Measurements from ENCODE around the gene MOG. TPM values are rescaled to one million over a fixed set of nuclear protein-coding genes. Genes with fewer than 3 reads are reported as not detected.
A peak's percentile ranks its signal among the peaks of the same experiment; 100 is the strongest.

The MOG gene
- total RNA-seq, 1 experiment from 2014 or later = 0.55 TPM

- no peak for TF ChIP-seq ZNF317 (CRISPR knock-in tag; IDR thresholded peaks at IDR 0.05; ENCODE audit: borderline replicate concordance, low read depth)
- TF ChIP-seq NFATC4 (CRISPR knock-in tag; IDR thresholded peaks at IDR 0.05) = no peak
- no peak; the same call in 1 of the 2 replicates for TF ChIP-seq SP1 (CRISPR knock-in tag; conservative IDR thresholded peaks at IDR 0.05)
- TF ChIP-seq IRF1 (CRISPR knock-in tag; IDR thresholded peaks at IDR 0.05) = no peak
- TF ChIP-seq USF2 (CRISPR knock-in tag; IDR thresholded peaks at IDR 0.05) = no peak
These were observed 9.9 kb downstream of the MOG start (continued) for GRCh38 chr6:29666826-29667130.

DNA sequence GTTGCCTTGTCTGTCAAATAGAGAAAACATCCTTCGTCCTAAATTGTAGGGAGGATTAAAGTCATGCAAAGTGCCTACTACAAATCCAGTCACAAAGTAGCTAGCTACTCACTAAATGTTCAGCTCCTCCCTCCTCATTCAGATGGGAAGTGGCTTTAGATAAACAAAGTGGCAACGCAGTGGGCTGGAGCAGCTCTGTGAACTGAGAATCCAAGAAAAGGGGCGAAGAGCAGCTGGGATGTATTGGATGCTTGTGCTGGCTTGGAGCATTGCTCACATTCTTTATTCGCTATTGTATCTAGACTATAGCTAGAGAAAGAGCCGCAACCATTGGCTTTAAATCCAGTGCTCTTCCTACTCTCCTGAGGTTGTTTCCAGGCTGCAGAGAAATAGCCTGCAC, 10.3 kb downstream of the MOG start:
- ChIA-PET POLR2A (interaction anchor here (0.6 to 2.4 kb wide), 5 partner anchors 8 to 71 kb away, joined by 3 to 14 read pairs (median 6); partner anchors contain the start of gene GABBR1), CTCF (interaction anchor here (1.0 to 2.9 kb wide), 10 partner anchors 10 to 168 kb away, joined by 3 to 107 read pairs (median 18); partner anchors contain the start of genes GABBR1 and ZFP57)
- Mint-ChIP-seq H3K36me3 (no peaks in the 10 kb centered on the region), H3K4me1 (peaks cover 67% of the 10 kb centered on the region), H3K9me3 (no peaks in the 10 kb centered on the region), H3K27me3 (ENCODE audit: low read depth) (peaks cover 28% of the 10 kb centered on the region), H3K4me3 (peak overlapping the region; percentile 14), H3K27ac (peak overlapping the region; percentile 99)
- DNase-seq (ENCODE audit: low spot score) (peak; percentile 47), ATAC-seq (peak; percentile 83)
- TF ChIP-seq, protein P1, sequence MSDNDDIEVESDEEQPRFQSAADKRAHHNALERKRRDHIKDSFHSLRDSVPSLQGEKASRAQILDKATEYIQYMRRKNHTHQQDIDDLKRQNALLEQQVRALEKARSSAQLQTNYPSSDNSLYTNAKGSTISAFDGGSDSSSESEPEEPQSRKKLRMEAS (CRISPR knock-in tag; IDR thresholded peaks at IDR 0.05) = 0 out of 2 replicates have a peak, but pooled peaks have one; percentile 20
- TF ChIP-seq MYBL2 (CRISPR knock-in tag; IDR thresholded peaks at IDR 0.05) (no peak), FOXK1 (CRISPR knock-in tag; IDR thresholded peaks at IDR 0.05) (0 out of 2 replicates have a peak, but pooled peaks have one; percentile 9), ARID4B (CRISPR knock-in tag; IDR thresholded peaks at IDR 0.05; ENCODE audit: borderline replicate concordance) (no peak), GTF2I (CRISPR knock-in tag; conservative IDR thresholded peaks at IDR 0.05) (peak; percentile 46; the same call in 1 of the 2 replicates), TEAD1 (CRISPR knock-in tag; IDR thresholded peaks at IDR 0.05) (peak; percentile 34; the same call in 1 of the 2 replicates), KAT7 (CRISPR knock-in tag; IDR thresholded peaks at IDR 0.05; ENCODE audit: borderline replicate concordance) (0 out of 2 replicates have a peak, but pooled peaks have one; percentile 33)
- TF ChIP-seq, protein P2, sequence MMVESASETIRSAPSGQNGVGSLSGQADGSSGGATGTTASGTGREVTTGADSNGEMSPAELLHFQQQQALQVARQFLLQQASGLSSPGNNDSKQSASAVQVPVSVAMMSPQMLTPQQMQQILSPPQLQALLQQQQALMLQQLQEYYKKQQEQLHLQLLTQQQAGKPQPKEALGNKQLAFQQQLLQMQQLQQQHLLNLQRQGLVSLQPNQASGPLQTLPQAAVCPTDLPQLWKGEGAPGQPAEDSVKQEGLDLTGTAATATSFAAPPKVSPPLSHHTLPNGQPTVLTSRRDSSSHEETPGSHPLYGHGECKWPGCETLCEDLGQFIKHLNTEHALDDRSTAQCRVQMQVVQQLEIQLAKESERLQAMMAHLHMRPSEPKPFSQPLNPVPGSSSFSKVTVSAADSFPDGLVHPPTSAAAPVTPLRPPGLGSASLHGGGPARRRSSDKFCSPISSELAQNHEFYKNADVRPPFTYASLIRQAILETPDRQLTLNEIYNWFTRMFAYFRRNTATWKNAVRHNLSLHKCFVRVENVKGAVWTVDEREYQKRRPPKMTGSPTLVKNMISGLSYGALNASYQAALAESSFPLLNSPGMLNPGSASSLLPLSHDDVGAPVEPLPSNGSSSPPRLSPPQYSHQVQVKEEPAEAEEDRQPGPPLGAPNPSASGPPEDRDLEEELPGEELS (CRISPR knock-in tag; IDR thresholded peaks at IDR 0.05) = peak; percentile 48; the same call in 1 of the 2 replicates

DNA sequence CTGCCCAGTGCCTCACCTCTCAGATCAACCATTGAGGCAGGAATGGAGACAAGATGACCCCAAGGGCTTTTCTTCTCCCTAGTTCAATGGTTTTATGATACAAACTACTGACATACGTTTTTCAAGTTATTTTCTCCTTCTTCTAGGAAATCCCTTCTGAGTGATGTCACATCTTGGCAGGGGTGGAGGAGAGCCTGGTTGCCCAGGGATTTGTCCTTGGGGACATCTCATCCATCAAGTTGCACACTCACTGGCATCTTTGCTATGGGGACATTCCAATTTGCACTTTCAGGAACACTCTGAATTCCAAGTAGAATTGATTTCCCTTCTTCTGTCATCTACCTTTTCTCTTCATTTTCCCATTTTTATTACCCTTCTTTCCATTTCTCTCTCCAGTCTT, 14.1 kb downstream of the MOG start:
- ChIA-PET POLR2A (interaction anchor here (0.6 kb wide), 1 partner anchor 74 kb away, joined by 3 read pairs; no protein-coding TSS in a partner anchor), CTCF (interaction anchor here (0.8 to 6.2 kb wide), 5 partner anchors 9 to 25 kb away, joined by 3 to 58 read pairs (median 9); no protein-coding TSS in a partner anchor)
- Mint-ChIP-seq H3K4me1 (peaks cover 44% of the 10 kb centered on the region), H3K9me3 (no peaks in the 10 kb centered on the region), H3K27ac (no peak overlapping the region), H3K4me3 (no peak overlapping the region), H3K36me3 (0 out of 2 replicates have a peak, but pooled peaks cover 3% of the 10 kb centered on the region), H3K27me3 (ENCODE audit: low read depth) (peaks cover 42% of the 10 kb centered on the region)
- DNase-seq (ENCODE audit: low spot score) (no peak), ATAC-seq (no peak)
- no peak for TF ChIP-seq AR (CRISPR knock-in tag; IDR thresholded peaks at IDR 0.05)
- no peak for TF ChIP-seq ESRRA (CRISPR knock-in tag; IDR thresholded peaks at IDR 0.05; ENCODE audit: borderline replicate concordance)
- no peak for TF ChIP-seq ZNF317 (CRISPR knock-in tag; IDR thresholded peaks at IDR 0.05; ENCODE audit: borderline replicate concordance, low read depth)
- TF ChIP-seq ZSCAN18 (CRISPR knock-in tag; IDR thresholded peaks at IDR 0.05) = no peak
- no peak for TF ChIP-seq EMX1 (CRISPR knock-in tag; IDR thresholded peaks at IDR 0.05)
- TF ChIP-seq KAT7 (CRISPR knock-in tag; IDR thresholded peaks at IDR 0.05; ENCODE audit: borderline replicate concordance) = no peak
- TF ChIP-seq CBFB (CRISPR knock-in tag; IDR thresholded peaks at IDR 0.05; ENCODE audit: low read depth) = no peak
- no peak for TF ChIP-seq RELA (CRISPR knock-in tag; IDR thresholded peaks at IDR 0.05; ENCODE audit: borderline replicate concordance)
- TF ChIP-seq NFE2L1 (CRISPR knock-in tag; IDR thresholded peaks at IDR 0.05) = no peak
- no peak for TF ChIP-seq ETV6 (CRISPR knock-in tag; IDR thresholded peaks at IDR 0.05)
